Endodermal cell (in vitro differentiated cells): ENCODE results near the gene SOCS2. TPM values are rescaled to one million over a fixed set of nuclear protein-coding genes. Genes with fewer than 3 reads are reported as not detected.

Experiments used
- DNase-seq: peaks from one replicate; pipeline ENCODE4 v3.0.0-alpha.2; 2017
- H3K27ac ChIP-seq: 2 replicates; pipeline ENCODE4 v1.5.1; 2013; ENCODE audit warnings: mild to moderate bottlenecking, low read depth, low read length, moderate library complexity
- H3K27me3 ChIP-seq: 2 replicates; pipeline ENCODE4 v1.6.1; 2013; ENCODE audit warnings: mild to moderate bottlenecking, low read length, moderate library complexity; ENCODE audit not compliant: insufficient read depth, control insufficient read depth, poor library complexity, severe bottlenecking
- H3K36me3 ChIP-seq: 2 replicates; pipeline ENCODE4 v1.7.0; 2013; ENCODE audit warnings: mild to moderate bottlenecking, low read length, moderate library complexity; ENCODE audit not compliant: control insufficient read depth, insufficient read depth
- H3K4me1 ChIP-seq: one replicate; pipeline ENCODE4 v1.7.0; 2013; ENCODE audit warnings: low read length; ENCODE audit not compliant: control insufficient read depth, insufficient read depth
- H3K4me3 ChIP-seq: 2 replicates; pipeline ENCODE4 v1.5.1; 2013; ENCODE audit warnings: mild to moderate bottlenecking, low read length, moderate library complexity
- H3K9ac ChIP-seq: 2 replicates; pipeline ENCODE4 v1.6.1; 2013; ENCODE audit warnings: mild to moderate bottlenecking, low read length, moderate library complexity; ENCODE audit not compliant: poor library complexity, severe bottlenecking; ENCODE audit errors: extremely low read depth
- H3K9me3 ChIP-seq: 2 replicates; pipeline ENCODE4 v1.6.1; 2013; ENCODE audit warnings: mild to moderate bottlenecking, low read length, moderate library complexity; ENCODE audit not compliant: control insufficient read depth
- H3K27ac Mint-ChIP-seq: 2 replicates; pipeline ENCODE4 v1.8.0; 2020; ENCODE audit warnings: mixed read lengths
- H3K27me3 Mint-ChIP-seq: 2 replicates; pipeline ENCODE4 v1.8.0; 2021; ENCODE audit warnings: mild to moderate bottlenecking, mixed read lengths; ENCODE audit not compliant: insufficient read depth
- H3K36me3 Mint-ChIP-seq: 2 replicates; pipeline ENCODE4 v1.8.0; 2020; ENCODE audit warnings: low read depth, mixed read lengths
- H3K4me1 Mint-ChIP-seq: 2 replicates; pipeline ENCODE4 v1.8.0; 2020; ENCODE audit warnings: mixed read lengths
- H3K4me3 Mint-ChIP-seq: 2 replicates; pipeline ENCODE4 v1.8.0; 2020; ENCODE audit warnings: mild to moderate bottlenecking, moderate library complexity, mixed read lengths
- H3K9me3 Mint-ChIP-seq: 2 replicates; pipeline ENCODE4 v1.8.0; 2020; ENCODE audit warnings: mild to moderate bottlenecking, mixed read lengths
- WGBS, 2 experiments: methylation state at CpG; one replicate each; pipeline versions ENCODE4 v1.1.5 to v1.1.7; 2013; ENCODE audit warnings: missing lambda C conversion rate in 2 of 2, mixed read lengths in 1 of 2; ENCODE audit not compliant: insufficient coverage in 1 of 2, insufficient read length in 1 of 2; 5-methylcytosine and 5-hydroxymethylcytosine counted together
- total RNA-seq, 2 donors: library from RNA; stranded (reverse); fragmentation: NEBNext Ultra II Directional in 1 of 2; extraction: Animal tissue kit (Norgen Biotek cat#: 25700) in 1 of 2; gene quantifications; 2 replicates in 1 of 2; 3 replicates in 1 of 2; pipeline ENCODE4 v1.2.1, GENCODE V29; 2021
- TF ChIP-seq, protein P1 (sequence below): fragments of 200-600 bp; sonication (generic); conservative IDR thresholded peaks from 2 replicates; pipeline ENCODE4 v1.5.0; 2021; ENCODE audit warnings: antibody characterized with exemption, mild to moderate bottlenecking

The SOCS2 gene
- total RNA-seq, 2 donors from 2014 or later: 46.9 to 60.2 TPM

DNA sequence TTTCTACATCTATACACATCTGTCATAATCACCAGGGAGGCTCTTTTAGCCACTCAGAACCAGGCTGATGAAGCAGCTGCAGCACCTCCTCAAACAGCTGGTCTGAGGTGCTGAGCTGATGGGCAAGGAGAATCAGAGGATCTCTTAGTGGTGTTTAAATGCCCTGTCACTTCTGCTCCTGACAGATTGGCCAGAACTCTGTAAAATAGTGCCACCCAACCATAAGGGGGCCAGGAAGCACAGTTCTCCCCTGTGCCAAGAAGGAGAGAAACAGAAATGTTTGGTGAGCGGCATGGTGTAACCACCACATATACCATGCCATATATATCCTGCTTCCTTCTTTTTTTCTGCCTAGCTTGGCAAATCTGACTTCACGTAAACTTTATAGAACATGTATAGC, 12.8 kb downstream of the SOCS2 start:
- Mint-ChIP-seq H3K4me1 (peaks cover 26% of the 10 kb centered on the region), H3K27ac (no peak overlapping the region), H3K27me3 (no peaks in the 10 kb centered on the region), H3K36me3 (peaks cover 11% of the 10 kb centered on the region), H3K4me3 (no peak overlapping the region), H3K9me3 (no peaks in the 10 kb centered on the region)
- Histone ChIP-seq H3K27me3 (no peaks in the 10 kb centered on the region), H3K27ac (no peak overlapping the region), H3K36me3 (peaks cover 15% of the 10 kb centered on the region), H3K4me1 (peaks cover 6% of the 10 kb centered on the region), H3K9me3 (no peaks in the 10 kb centered on the region), H3K9ac (no peak overlapping the region), H3K4me3 (no peak overlapping the region)
- no peak for DNase-seq
- TF ChIP-seq, protein P1, sequence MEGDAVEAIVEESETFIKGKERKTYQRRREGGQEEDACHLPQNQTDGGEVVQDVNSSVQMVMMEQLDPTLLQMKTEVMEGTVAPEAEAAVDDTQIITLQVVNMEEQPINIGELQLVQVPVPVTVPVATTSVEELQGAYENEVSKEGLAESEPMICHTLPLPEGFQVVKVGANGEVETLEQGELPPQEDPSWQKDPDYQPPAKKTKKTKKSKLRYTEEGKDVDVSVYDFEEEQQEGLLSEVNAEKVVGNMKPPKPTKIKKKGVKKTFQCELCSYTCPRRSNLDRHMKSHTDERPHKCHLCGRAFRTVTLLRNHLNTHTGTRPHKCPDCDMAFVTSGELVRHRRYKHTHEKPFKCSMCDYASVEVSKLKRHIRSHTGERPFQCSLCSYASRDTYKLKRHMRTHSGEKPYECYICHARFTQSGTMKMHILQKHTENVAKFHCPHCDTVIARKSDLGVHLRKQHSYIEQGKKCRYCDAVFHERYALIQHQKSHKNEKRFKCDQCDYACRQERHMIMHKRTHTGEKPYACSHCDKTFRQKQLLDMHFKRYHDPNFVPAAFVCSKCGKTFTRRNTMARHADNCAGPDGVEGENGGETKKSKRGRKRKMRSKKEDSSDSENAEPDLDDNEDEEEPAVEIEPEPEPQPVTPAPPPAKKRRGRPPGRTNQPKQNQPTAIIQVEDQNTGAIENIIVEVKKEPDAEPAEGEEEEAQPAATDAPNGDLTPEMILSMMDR: no peak
- WGBS, 2 experiments: 96 to 100% methylated on average over 2 of the region's 2 CpGs

DNA sequence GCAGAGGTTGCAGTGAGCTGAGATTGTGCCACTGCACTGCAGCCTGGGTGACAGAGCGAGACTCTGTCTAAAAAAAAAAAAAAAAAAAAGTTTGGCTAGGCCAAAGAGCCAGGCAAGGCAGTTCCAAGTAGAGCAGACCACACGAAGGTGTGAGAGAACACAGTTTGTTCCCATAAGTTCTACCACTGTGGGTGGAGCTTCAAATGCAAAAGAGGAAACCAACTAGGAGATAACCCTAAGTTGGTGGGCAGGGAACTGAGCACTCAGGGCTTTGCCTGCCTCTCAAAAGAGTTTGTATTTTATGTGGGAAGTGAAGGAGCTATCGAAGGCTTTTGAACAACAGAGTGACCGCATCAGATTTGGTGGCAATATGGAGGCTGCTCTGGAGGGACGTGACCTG, 15.1 kb downstream of the SOCS2 start:
- H3K9ac ChIP-seq: no peak overlapping the region
- H3K36me3 Mint-ChIP-seq: peaks cover 6% of the 10 kb centered on the region
- H3K27ac ChIP-seq: no peak overlapping the region
- peaks cover 16% of the 10 kb centered on the region for H3K27me3 ChIP-seq
- H3K9me3 ChIP-seq: no peaks in the 10 kb centered on the region
- peaks cover 6% of the 10 kb centered on the region for H3K4me1 ChIP-seq
- peaks cover 29% of the 10 kb centered on the region for H3K4me1 Mint-ChIP-seq
- no peak overlapping the region for H3K4me3 ChIP-seq
- H3K9me3 Mint-ChIP-seq: no peaks in the 10 kb centered on the region
- no peak for DNase-seq
- peaks cover 4% of the 10 kb centered on the region for H3K36me3 ChIP-seq
- peaks cover 6% of the 10 kb centered on the region for H3K27me3 Mint-ChIP-seq
- H3K27ac Mint-ChIP-seq: no peak overlapping the region
- H3K4me3 Mint-ChIP-seq: no peak overlapping the region
- TF ChIP-seq, protein P1: no peak
- 89 to 97% methylated on average over 5 of the region's 5 CpGs for WGBS, 2 experiments

DNA sequence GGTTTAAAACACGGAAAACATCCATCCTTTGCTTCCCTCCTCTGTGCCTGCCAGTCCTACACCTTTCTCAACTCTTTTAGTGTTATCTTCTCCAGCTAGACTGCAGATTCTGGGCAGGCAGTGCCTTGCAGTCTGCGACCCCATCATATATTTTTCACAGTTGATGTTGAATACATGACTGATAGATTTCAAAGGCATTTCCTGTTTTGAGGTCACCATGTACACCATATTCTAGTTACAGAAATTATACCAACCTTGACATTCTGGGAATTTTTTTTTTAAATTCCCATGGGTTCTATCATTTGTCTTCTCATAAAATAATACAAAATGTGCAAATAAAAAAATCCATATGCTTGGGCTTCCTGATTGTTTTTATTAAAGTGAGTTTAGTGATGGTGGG, 16.6 kb downstream of the SOCS2 start:
- no peak for DNase-seq
- TF ChIP-seq, protein P1: no peak
- Histone ChIP-seq H3K4me3 (no peak overlapping the region), H3K27ac (no peak overlapping the region), H3K9ac (no peak overlapping the region), H3K4me1 (no peaks in the 10 kb centered on the region), H3K9me3 (no peaks in the 10 kb centered on the region), H3K36me3 (peaks cover 4% of the 10 kb centered on the region), H3K27me3 (peaks cover 16% of the 10 kb centered on the region)
- peaks cover 21% of the 10 kb centered on the region for H3K4me1 Mint-ChIP-seq
- peaks cover 8% of the 10 kb centered on the region for H3K27me3 Mint-ChIP-seq
- WGBS, 2 experiments: 91 to 100% methylated on average over 2 of the region's 2 CpGs
- no peak overlapping the region for H3K4me3 Mint-ChIP-seq
- no peaks in the 10 kb centered on the region for H3K36me3 Mint-ChIP-seq
- H3K27ac Mint-ChIP-seq: no peak overlapping the region
- H3K9me3 Mint-ChIP-seq: no peaks in the 10 kb centered on the region
